Peyer's patch (tissue), 4 donors: Measurements from ENCODE around the gene IPO11.

Experiments used
- CTCF ChIP-seq, 6 experiments: fragments of 450-650 bp in 4 of 6; fragments of 200-600 bp in 2 of 6; sonication (generic) in 1 of 6; IDR thresholded peaks; one replicate each; pipeline ENCODE4 v1.5.1; 2017 to 2019; ENCODE audit warnings: antibody characterized with exemption in 6 of 6, mild to moderate bottlenecking in 3 of 6, moderate library complexity in 1 of 6
- POLR2A ChIP-seq, 2 donors: fragments of 450-650 bp; IDR thresholded peaks; one replicate each; pipeline ENCODE4 v1.5.1; 2017; ENCODE audit warnings: antibody characterized with exemption in 2 of 2, mild to moderate bottlenecking in 2 of 2, moderate library complexity in 2 of 2

- TF ChIP-seq POLR2A (IDR thresholded peaks at IDR 0.05): no peak
- no peak for TF ChIP-seq CTCF (IDR thresholded peaks at IDR 0.05)
Measured at GRCh38 chr5:62592558-62592957, 180.0 kb downstream of the IPO11 start.
